HEK293 (cell line): Measurements from ENCODE around the gene SLC14A1.

Source experiments
- CTCF ChIA-PET: fragments of 350-600 bp; formaldehyde crosslinking; extraction: SDS; loops from one replicate; lab custom pipeline; 2021; ENCODE audit warnings: antibody characterized with exemption; lab: Yijun Ruan, JAX
- POLR2A ChIA-PET: fragments of 300-600 bp; formaldehyde crosslinking; extraction: SDS; loops from one replicate; lab custom pipeline; 2020; ENCODE audit warnings: antibody characterized with exemption, inconsistent platforms; lab: Yijun Ruan, JAX
- H3K27ac ChIP-seq: fragments of 200-500 bp; sonication (Bioruptor generic); 2 replicates; pipeline ENCODE4 v1.5.1; 2014; ENCODE audit warnings: low read depth, low read length, control low read depth, inconsistent platforms; ENCODE audit errors: extremely low read depth
- H3K36me3 ChIP-seq, 2 experiments: fragments of 200-500 bp in 1 of 2; sonication (Bioruptor generic) in 1 of 2; 1 replicate in 1 of 2; 2 replicates in 1 of 2; pipeline ENCODE4 v1.5.1; 2014 to 2017; ENCODE audit warnings: inconsistent platforms in 2 of 2, low read length in 2 of 2; ENCODE audit not compliant: control insufficient read depth in 2 of 2, insufficient read depth in 1 of 2
- H3K4me1 ChIP-seq: fragments of 200-500 bp; sonication (Bioruptor generic); 2 replicates; pipeline ENCODE4 v1.5.1; 2014; ENCODE audit warnings: mild to moderate bottlenecking, low read length, inconsistent platforms; ENCODE audit not compliant: control insufficient read depth, insufficient read depth
- H3K4me3 ChIP-seq: 2 replicates; pipeline ENCODE4 v1.5.1; 2011; ENCODE audit warnings: low read depth, mild to moderate bottlenecking, control low read depth, low read length, moderate library complexity
- H3K9me3 ChIP-seq: fragments of 200-500 bp; sonication (Bioruptor generic); 2 replicates; pipeline ENCODE4 v1.5.1; 2014; ENCODE audit warnings: low read depth, low read length, inconsistent platforms; ENCODE audit not compliant: control insufficient read depth, insufficient read depth
- KLF1 ChIP-seq: fragments of 450-650 bp; formaldehyde crosslinking; IDR thresholded peaks from 2 replicates; pipeline ENCODE4 v1.5.1; 2016; ENCODE audit warnings: missing biosample characterization, missing genetic modification characterization
- KLF7 ChIP-seq: fragments of 450-650 bp; formaldehyde crosslinking; IDR thresholded peaks from 2 replicates; pipeline ENCODE4 v1.5.1; 2016; ENCODE audit warnings: missing biosample characterization, missing genetic modification characterization, borderline replicate concordance
- OVOL3 ChIP-seq: fragments of 450-650 bp; formaldehyde crosslinking; IDR thresholded peaks from 2 replicates; pipeline ENCODE4 v1.5.1; 2016; ENCODE audit warnings: missing biosample characterization, missing genetic modification characterization
- SCRT2 ChIP-seq: fragments of 450-650 bp; formaldehyde crosslinking; IDR thresholded peaks from 2 replicates; pipeline ENCODE4 v1.5.1; 2016; ENCODE audit warnings: missing biosample characterization, missing genetic modification characterization
- ZFP41 ChIP-seq: fragments of 450-650 bp; formaldehyde crosslinking; IDR thresholded peaks from 2 replicates; pipeline ENCODE4 v1.5.1; 2016; ENCODE audit warnings: missing biosample characterization, missing genetic modification characterization, borderline replicate concordance
- ZNF10 ChIP-seq: fragments of 450-650 bp; formaldehyde crosslinking; IDR thresholded peaks from 2 replicates; pipeline ENCODE4 v1.5.1; 2017; ENCODE audit warnings: missing biosample characterization, missing genetic modification characterization
- ZNF140 ChIP-seq: fragments of 450-650 bp; formaldehyde crosslinking; IDR thresholded peaks from 2 replicates; pipeline ENCODE4 v1.5.1; 2016; ENCODE audit warnings: missing biosample characterization, missing genetic modification characterization
- ZNF2 ChIP-seq: fragments of 450-650 bp; formaldehyde crosslinking; IDR thresholded peaks from 2 replicates; pipeline ENCODE4 v1.5.1; 2016; ENCODE audit warnings: missing biosample characterization, missing genetic modification characterization
- ZNF274 ChIP-seq, 2 experiments: fragments of 200-500 bp in 1 of 2; fragments of 450-650 bp in 1 of 2; sonication (Bioruptor generic) in 1 of 2; formaldehyde crosslinking in 1 of 2; IDR thresholded peaks; 2 replicates each; pipeline versions ENCODE4 v1.5.1 to v1.6.1; 2014 to 2016; ENCODE audit warnings: borderline replicate concordance in 1 of 2, inconsistent platforms in 1 of 2, low read length in 1 of 2, missing biosample characterization in 1 of 2, missing genetic modification characterization in 1 of 2
- ZNF366 ChIP-seq: fragments of 450-650 bp; formaldehyde crosslinking; conservative IDR thresholded peaks from 2 replicates; pipeline ENCODE4 v1.5.1; 2016; ENCODE audit warnings: missing biosample characterization, missing genetic modification characterization
- ZNF426 ChIP-seq: fragments of 450-650 bp; formaldehyde crosslinking; IDR thresholded peaks from 2 replicates; pipeline ENCODE4 v1.5.1; 2017; ENCODE audit warnings: missing biosample characterization, missing genetic modification characterization, mild to moderate bottlenecking, inconsistent platforms, moderate library complexity
- ZNF433 ChIP-seq: fragments of 450-650 bp; formaldehyde crosslinking; IDR thresholded peaks from 2 replicates; pipeline ENCODE4 v1.5.1; 2016; ENCODE audit warnings: missing biosample characterization, missing genetic modification characterization, low read depth
- ZNF510 ChIP-seq: fragments of 450-650 bp; formaldehyde crosslinking; IDR thresholded peaks from 2 replicates; pipeline ENCODE4 v1.5.1; 2018; ENCODE audit warnings: mild to moderate bottlenecking, missing genetic modification characterization, missing biosample characterization; ENCODE audit not compliant: insufficient replicate concordance
- TF ChIP-seq, protein P1 (sequence below): fragments of 450-650 bp; formaldehyde crosslinking; IDR thresholded peaks from 2 replicates; pipeline ENCODE4 v1.5.1; 2016; ENCODE audit warnings: missing biosample characterization, missing genetic modification characterization, borderline replicate concordance
- TF ChIP-seq, protein P2 (sequence below): fragments of 450-650 bp; formaldehyde crosslinking; IDR thresholded peaks from 2 replicates; pipeline ENCODE4 v1.5.1; 2017; ENCODE audit warnings: missing biosample characterization, missing genetic modification characterization
- TF ChIP-seq, protein P3 (sequence below): fragments of 450-650 bp; formaldehyde crosslinking; IDR thresholded peaks from 2 replicates; pipeline ENCODE4 v1.5.1; 2016; ENCODE audit warnings: missing biosample characterization, missing genetic modification characterization
- TF ChIP-seq, protein P4 (sequence below): fragments of 450-650 bp; formaldehyde crosslinking; IDR thresholded peaks from 2 replicates; pipeline ENCODE4 v1.5.1; 2016; ENCODE audit warnings: missing biosample characterization, missing genetic modification characterization
- TF ChIP-seq, protein P5 (sequence below): fragments of 450-650 bp; formaldehyde crosslinking; IDR thresholded peaks from 2 replicates; pipeline ENCODE4 v1.5.1; 2016; ENCODE audit warnings: missing biosample characterization, missing genetic modification characterization
- TF ChIP-seq, protein P6 (sequence below): fragments of 450-650 bp; formaldehyde crosslinking; IDR thresholded peaks from 2 replicates; pipeline ENCODE4 v1.5.1; 2016; ENCODE audit warnings: missing biosample characterization, missing genetic modification characterization

The SLC14A1 gene

DNA sequence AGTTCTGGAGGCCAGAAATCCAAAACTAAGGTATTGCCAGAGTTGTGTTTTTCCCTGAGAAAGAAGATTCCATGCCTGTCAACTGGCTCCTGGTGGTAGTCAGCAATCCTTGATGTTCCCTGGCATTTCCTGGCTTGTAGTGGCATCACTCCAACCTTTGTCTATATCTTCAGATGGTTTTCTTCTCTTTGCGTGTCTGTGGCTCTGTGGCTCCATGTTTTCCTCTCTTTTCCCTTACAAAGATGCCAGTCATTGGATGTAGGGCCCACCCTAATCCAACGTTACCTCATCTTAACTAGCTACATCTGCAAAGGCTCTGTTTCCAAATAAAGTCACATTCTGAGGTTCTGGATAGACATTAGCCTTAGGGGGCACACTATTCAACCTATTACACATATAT, 41.8 kb downstream of the SLC14A1 start:
- Histone ChIP-seq H3K36me3 (no peaks in the 10 kb centered on the region), H3K9me3 (no peaks in the 10 kb centered on the region), H3K4me1 (no peaks in the 10 kb centered on the region), H3K27ac (no peak overlapping the region), H3K4me3 (no peak overlapping the region)
- CTCF ChIA-PET: no interaction called here
- POLR2A ChIA-PET: no interaction called here
- TF ChIP-seq KLF1 (tag by site-specific recombination) (no peak), ZNF433 (tag by site-specific recombination) (no peak), ZNF366 (tag by site-specific recombination) (no peak), ZNF140 (tag by site-specific recombination) (no peak), KLF7 (tag by site-specific recombination) (no peak), ZFP41 (tag by site-specific recombination) (no peak), ZNF510 (no peak), ZNF274 (IDR thresholded peaks at IDR 0.05; ENCODE audit: low read length) (no peak), ZNF274 (tag by site-specific recombination; IDR thresholded peaks at IDR 0.05; ENCODE audit: borderline replicate concordance) (no peak), ZNF10 (tag by site-specific recombination) (no peak), ZNF426 (no peak), ZNF2 (tag by site-specific recombination) (no peak), SCRT2 (tag by site-specific recombination) (no peak), OVOL3 (no peak)
- TF ChIP-seq, protein P1, sequence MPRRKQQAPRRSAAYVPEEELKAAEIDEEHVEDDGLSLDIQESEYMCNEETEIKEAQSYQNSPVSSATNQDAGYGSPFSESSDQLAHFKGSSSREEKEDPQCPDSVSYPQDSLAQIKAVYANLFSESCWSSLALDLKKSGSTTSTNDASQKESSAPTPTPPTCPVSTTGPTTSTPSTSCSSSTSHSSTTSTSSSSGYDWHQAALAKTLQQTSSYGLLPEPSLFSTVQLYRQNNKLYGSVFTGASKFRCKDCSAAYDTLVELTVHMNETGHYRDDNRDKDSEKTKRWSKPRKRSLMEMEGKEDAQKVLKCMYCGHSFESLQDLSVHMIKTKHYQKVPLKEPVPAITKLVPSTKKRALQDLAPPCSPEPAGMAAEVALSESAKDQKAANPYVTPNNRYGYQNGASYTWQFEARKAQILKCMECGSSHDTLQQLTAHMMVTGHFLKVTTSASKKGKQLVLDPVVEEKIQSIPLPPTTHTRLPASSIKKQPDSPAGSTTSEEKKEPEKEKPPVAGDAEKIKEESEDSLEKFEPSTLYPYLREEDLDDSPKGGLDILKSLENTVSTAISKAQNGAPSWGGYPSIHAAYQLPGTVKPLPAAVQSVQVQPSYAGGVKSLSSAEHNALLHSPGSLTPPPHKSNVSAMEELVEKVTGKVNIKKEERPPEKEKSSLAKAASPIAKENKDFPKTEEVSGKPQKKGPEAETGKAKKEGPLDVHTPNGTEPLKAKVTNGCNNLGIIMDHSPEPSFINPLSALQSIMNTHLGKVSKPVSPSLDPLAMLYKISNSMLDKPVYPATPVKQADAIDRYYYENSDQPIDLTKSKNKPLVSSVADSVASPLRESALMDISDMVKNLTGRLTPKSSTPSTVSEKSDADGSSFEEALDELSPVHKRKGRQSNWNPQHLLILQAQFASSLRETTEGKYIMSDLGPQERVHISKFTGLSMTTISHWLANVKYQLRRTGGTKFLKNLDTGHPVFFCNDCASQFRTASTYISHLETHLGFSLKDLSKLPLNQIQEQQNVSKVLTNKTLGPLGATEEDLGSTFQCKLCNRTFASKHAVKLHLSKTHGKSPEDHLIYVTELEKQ: no peak
- TF ChIP-seq, protein P2, sequence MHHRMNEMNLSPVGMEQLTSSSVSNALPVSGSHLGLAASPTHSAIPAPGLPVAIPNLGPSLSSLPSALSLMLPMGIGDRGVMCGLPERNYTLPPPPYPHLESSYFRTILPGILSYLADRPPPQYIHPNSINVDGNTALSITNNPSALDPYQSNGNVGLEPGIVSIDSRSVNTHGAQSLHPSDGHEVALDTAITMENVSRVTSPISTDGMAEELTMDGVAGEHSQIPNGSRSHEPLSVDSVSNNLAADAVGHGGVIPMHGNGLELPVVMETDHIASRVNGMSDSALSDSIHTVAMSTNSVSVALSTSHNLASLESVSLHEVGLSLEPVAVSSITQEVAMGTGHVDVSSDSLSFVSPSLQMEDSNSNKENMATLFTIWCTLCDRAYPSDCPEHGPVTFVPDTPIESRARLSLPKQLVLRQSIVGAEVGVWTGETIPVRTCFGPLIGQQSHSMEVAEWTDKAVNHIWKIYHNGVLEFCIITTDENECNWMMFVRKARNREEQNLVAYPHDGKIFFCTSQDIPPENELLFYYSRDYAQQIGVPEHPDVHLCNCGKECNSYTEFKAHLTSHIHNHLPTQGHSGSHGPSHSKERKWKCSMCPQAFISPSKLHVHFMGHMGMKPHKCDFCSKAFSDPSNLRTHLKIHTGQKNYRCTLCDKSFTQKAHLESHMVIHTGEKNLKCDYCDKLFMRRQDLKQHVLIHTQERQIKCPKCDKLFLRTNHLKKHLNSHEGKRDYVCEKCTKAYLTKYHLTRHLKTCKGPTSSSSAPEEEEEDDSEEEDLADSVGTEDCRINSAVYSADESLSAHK (tag by site-specific recombination): no peak
- TF ChIP-seq, protein P3, sequence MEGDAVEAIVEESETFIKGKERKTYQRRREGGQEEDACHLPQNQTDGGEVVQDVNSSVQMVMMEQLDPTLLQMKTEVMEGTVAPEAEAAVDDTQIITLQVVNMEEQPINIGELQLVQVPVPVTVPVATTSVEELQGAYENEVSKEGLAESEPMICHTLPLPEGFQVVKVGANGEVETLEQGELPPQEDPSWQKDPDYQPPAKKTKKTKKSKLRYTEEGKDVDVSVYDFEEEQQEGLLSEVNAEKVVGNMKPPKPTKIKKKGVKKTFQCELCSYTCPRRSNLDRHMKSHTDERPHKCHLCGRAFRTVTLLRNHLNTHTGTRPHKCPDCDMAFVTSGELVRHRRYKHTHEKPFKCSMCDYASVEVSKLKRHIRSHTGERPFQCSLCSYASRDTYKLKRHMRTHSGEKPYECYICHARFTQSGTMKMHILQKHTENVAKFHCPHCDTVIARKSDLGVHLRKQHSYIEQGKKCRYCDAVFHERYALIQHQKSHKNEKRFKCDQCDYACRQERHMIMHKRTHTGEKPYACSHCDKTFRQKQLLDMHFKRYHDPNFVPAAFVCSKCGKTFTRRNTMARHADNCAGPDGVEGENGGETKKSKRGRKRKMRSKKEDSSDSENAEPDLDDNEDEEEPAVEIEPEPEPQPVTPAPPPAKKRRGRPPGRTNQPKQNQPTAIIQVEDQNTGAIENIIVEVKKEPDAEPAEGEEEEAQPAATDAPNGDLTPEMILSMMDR: no peak
- TF ChIP-seq, protein P4, sequence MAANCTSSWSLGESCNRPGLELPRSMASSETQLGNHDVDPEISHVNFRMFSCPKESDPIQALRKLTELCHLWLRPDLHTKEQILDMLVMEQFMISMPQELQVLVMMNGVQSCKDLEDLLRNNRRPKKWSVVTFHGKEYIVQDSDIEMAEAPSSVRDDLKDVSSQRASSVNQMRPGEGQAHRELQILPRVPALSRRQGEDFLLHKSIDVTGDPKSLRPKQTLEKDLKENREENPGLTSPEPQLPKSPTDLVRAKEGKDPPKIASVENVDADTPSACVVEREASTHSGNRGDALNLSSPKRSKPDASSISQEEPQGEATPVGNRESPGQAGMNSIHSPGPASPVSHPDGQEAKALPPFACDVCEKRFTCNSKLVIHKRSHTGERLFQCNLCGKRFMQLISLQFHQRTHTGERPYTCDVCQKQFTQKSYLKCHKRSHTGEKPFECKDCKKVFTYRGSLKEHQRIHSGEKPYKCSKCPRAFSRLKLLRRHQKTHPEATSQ (tag by site-specific recombination): no peak
- TF ChIP-seq, protein P5, sequence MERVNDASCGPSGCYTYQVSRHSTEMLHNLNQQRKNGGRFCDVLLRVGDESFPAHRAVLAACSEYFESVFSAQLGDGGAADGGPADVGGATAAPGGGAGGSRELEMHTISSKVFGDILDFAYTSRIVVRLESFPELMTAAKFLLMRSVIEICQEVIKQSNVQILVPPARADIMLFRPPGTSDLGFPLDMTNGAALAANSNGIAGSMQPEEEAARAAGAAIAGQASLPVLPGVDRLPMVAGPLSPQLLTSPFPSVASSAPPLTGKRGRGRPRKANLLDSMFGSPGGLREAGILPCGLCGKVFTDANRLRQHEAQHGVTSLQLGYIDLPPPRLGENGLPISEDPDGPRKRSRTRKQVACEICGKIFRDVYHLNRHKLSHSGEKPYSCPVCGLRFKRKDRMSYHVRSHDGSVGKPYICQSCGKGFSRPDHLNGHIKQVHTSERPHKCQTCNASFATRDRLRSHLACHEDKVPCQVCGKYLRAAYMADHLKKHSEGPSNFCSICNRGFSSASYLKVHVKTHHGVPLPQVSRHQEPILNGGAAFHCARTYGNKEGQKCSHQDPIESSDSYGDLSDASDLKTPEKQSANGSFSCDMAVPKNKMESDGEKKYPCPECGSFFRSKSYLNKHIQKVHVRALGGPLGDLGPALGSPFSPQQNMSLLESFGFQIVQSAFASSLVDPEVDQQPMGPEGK: no peak
- TF ChIP-seq, protein P6, sequence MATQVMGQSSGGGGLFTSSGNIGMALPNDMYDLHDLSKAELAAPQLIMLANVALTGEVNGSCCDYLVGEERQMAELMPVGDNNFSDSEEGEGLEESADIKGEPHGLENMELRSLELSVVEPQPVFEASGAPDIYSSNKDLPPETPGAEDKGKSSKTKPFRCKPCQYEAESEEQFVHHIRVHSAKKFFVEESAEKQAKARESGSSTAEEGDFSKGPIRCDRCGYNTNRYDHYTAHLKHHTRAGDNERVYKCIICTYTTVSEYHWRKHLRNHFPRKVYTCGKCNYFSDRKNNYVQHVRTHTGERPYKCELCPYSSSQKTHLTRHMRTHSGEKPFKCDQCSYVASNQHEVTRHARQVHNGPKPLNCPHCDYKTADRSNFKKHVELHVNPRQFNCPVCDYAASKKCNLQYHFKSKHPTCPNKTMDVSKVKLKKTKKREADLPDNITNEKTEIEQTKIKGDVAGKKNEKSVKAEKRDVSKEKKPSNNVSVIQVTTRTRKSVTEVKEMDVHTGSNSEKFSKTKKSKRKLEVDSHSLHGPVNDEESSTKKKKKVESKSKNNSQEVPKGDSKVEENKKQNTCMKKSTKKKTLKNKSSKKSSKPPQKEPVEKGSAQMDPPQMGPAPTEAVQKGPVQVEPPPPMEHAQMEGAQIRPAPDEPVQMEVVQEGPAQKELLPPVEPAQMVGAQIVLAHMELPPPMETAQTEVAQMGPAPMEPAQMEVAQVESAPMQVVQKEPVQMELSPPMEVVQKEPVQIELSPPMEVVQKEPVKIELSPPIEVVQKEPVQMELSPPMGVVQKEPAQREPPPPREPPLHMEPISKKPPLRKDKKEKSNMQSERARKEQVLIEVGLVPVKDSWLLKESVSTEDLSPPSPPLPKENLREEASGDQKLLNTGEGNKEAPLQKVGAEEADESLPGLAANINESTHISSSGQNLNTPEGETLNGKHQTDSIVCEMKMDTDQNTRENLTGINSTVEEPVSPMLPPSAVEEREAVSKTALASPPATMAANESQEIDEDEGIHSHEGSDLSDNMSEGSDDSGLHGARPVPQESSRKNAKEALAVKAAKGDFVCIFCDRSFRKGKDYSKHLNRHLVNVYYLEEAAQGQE (tag by site-specific recombination): no peak
